ENCODE results near the gene TOP3A. TPM values are rescaled to one million over a fixed set of nuclear protein-coding genes. Genes with fewer than 3 reads are reported as not detected.
A peak's percentile ranks its signal among the peaks of the same experiment; 100 is the strongest.

The TOP3A gene
- total RNA-seq, 6 donors from 2014 or later = 23.4 to 36.3 (median 32.9) TPM

GRCh38 chr17:18253947-18254821 lies 60.6 kb downstream of the TOP3A start:
- TF ChIP-seq POLR2A (IDR thresholded peaks at IDR 0.05) (no peak), POLR2AphosphoS5 (IDR thresholded peaks at IDR 0.05) (no peak), EP300 (IDR thresholded peaks at IDR 0.05) (no peak)
- TF ChIP-seq, protein P1, sequence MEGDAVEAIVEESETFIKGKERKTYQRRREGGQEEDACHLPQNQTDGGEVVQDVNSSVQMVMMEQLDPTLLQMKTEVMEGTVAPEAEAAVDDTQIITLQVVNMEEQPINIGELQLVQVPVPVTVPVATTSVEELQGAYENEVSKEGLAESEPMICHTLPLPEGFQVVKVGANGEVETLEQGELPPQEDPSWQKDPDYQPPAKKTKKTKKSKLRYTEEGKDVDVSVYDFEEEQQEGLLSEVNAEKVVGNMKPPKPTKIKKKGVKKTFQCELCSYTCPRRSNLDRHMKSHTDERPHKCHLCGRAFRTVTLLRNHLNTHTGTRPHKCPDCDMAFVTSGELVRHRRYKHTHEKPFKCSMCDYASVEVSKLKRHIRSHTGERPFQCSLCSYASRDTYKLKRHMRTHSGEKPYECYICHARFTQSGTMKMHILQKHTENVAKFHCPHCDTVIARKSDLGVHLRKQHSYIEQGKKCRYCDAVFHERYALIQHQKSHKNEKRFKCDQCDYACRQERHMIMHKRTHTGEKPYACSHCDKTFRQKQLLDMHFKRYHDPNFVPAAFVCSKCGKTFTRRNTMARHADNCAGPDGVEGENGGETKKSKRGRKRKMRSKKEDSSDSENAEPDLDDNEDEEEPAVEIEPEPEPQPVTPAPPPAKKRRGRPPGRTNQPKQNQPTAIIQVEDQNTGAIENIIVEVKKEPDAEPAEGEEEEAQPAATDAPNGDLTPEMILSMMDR (IDR thresholded peaks at IDR 0.05) = no peak
- Histone ChIP-seq H3K9me3 (no peaks in the 10 kb centered on the region), H3K27ac (no peak overlapping the region), H3K4me1 (peaks cover 18 to 24% (median 22%) of the 10 kb centered on the region in 4 donors), H3K27me3 (no peaks in the 10 kb centered on the region), H3K36me3 (peaks cover 28 to 76% (median 71%) of the 10 kb centered on the region in 4 donors), H3K4me3 (no peak overlapping the region)
- peak in 1 of 2 donors; percentile 73 for DNase-seq
- 90 to 95% methylated on average over 13 to 27 of the region's 27 CpGs for WGBS, 2 donors
- ATAC-seq (ENCODE audit: low FRiP score in 2 of 2) = no peak

GRCh38 chr17:18253187-18253884 lies 61.5 kb downstream of the TOP3A start:
- Histone ChIP-seq H3K9me3 (no peaks in the 10 kb centered on the region), H3K36me3 (peaks cover 28 to 84% (median 79%) of the 10 kb centered on the region in 4 donors), H3K27me3 (no peaks in the 10 kb centered on the region), H3K4me1 (peaks cover 15 to 26% (median 21%) of the 10 kb centered on the region in 4 donors), H3K4me3 (no peak overlapping the region), H3K27ac (no peak overlapping the region)
- ATAC-seq (ENCODE audit: low FRiP score in 2 of 2) (no peak), DNase-seq (no peak)
- WGBS, 2 donors = 78 to 93% methylated on average over 3 to 15 of the region's 16 CpGs
- TF ChIP-seq POLR2AphosphoS5 (IDR thresholded peaks at IDR 0.05) (no peak), EP300 (IDR thresholded peaks at IDR 0.05) (no peak), POLR2A (IDR thresholded peaks at IDR 0.05) (no peak)
- TF ChIP-seq, protein P1 (IDR thresholded peaks at IDR 0.05) = no peak

DNA sequence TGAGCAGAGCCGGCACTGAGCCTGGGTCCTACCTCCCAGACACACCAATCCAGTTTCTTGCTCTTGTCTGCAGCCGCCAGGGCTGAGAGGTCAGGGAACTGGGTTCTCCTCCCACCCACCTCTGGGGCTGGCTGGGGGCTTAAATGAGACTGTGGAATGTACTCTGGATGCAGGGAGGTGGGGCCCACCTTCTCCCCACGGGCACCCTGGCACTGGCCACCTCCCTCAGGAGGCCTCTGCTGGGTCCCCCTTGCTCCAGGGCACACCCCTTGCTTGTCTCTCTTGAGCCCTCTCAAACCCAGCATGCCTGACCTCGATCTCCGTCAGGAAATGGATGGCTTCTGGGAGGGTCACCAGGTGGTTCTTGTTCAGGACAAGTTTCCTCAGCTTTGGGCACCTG lies 62.6 kb downstream of the TOP3A start:
- Histone ChIP-seq H3K4me3 (no peak overlapping the region), H3K36me3 (peaks cover 28 to 96% (median 90%) of the 10 kb centered on the region in 4 donors), H3K9me3 (no peaks in the 10 kb centered on the region), H3K27ac (no peak overlapping the region), H3K4me1 (peaks cover 13 to 27% (median 22%) of the 10 kb centered on the region in 4 donors), H3K27me3 (no peaks in the 10 kb centered on the region)
- 88 to 93% methylated on average over 4 of the region's 5 CpGs for WGBS, 2 donors
- DNase-seq (no peak), ATAC-seq (ENCODE audit: low FRiP score in 2 of 2) (no peak)
- TF ChIP-seq EP300 (IDR thresholded peaks at IDR 0.05) (no peak), POLR2AphosphoS5 (IDR thresholded peaks at IDR 0.05) (no peak), POLR2A (IDR thresholded peaks at IDR 0.05) (no peak)
- TF ChIP-seq, protein P1 (IDR thresholded peaks at IDR 0.05) = no peak

DNA sequence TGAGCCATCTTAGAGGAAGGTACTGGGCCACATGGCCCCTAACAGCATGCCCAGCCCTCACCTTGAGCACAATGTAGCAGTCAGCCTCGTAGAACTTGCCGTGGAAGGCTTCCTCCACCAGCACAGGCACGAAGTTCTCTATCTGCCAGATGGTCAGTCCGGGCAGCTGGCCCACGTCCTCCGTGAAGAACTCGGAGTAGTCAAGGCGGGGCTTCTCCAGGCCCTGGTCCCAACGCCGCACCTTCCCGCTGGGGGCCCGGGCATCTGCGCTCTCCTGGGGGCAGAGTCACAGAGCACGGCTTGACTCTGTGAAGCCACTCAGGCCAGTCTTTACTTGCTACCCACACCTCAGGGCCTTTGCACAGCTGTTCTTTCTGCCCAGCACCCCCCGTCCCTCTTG lies 63.6 kb downstream of the TOP3A start:
- H3K27ac ChIP-seq = no peak overlapping the region
- no peak overlapping the region for H3K4me3 ChIP-seq
- no peak for ATAC-seq (ENCODE audit: low FRiP score in 2 of 2)
- H3K4me1 ChIP-seq = peaks cover 7 to 23% (median 16%) of the 10 kb centered on the region in 4 donors
- no peak for DNase-seq
- TF ChIP-seq, protein P1 (IDR thresholded peaks at IDR 0.05) = no peak
- TF ChIP-seq POLR2A (IDR thresholded peaks at IDR 0.05) = no peak
- TF ChIP-seq POLR2AphosphoS5 (IDR thresholded peaks at IDR 0.05) = no peak
- no peak for TF ChIP-seq EP300 (IDR thresholded peaks at IDR 0.05)
- H3K36me3 ChIP-seq = peaks cover 28 to 99% (median 97%) of the 10 kb centered on the region in 4 donors
- WGBS, 2 donors = 85 to 91% methylated on average over 4 to 15 of the region's 15 CpGs
- H3K27me3 ChIP-seq = no peaks in the 10 kb centered on the region
- H3K9me3 ChIP-seq = no peaks in the 10 kb centered on the region
